GM18907 (cell line): ENCODE results near the gene MICB.
"Not testable (repeated sequence)": the region's sequence is repeated elsewhere in the genome, so short reads cannot be mapped to it uniquely, and the experiment has no call there.

ENCODE experiments used
- ATAC-seq: cut with Tn5 transposase; IDR thresholded peaks from one replicate; pipeline ENCODE4 v1.9.1; 2021; ENCODE audit warnings: mild to moderate bottlenecking, moderate library complexity; ENCODE audit not compliant: unreplicated experiment

The MICB gene

DNA sequence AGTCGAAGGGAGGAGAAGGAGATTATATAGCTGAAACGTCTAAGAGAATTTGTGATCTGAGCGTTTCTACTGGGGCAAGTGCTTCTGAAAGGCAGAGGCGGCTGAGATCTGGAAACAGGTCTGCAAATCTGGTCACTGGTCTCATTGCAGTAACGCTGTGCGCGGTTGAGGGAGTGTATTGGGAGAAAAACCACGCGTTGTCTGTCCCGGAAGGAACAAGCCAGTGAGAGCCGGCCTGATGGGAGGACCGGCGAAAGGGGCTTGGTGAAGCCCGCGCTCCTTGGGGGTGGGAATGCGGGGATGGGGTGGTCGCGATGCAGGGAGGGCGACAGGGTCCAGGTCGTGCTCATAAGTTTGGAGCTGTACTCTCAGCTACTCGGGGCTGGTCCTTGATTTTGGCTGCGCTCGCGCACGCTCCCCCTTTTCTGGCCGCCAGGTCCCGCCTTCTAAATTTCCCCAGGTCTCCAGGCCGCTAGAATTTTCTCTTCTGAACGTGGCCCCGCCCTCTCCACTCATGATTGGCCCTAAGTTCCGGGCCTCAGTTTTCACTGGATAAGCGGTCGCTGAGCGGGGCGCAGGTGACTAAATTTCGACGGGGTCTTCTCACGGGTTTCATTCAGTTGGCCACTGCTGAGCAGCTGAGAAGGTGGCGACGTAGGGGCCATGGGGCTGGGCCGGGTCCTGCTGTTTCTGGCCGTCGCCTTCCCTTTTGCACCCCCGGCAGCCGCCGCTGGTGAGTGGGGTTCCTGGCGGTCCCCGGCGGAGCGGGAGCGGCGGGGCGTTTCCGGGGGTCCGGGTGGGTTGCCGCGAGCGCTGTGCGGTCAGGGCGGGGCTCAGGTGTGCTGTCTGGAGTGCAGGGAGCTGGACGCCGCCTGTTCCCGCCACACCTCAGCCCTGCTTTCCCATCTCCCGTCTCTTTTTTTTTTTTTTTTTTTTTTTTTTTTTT is at the start of gene MICB:
MICB (plus strand) TSS at position 615 of the 946 bp plus-strand sequence; CDS start at position 664, 49 bp downstream.
- peak; percentile 51 for ATAC-seq

- no peak for ATAC-seq
Measured at GRCh38 chr6:31450751-31451150, 47.2 kb upstream of the MICB start.

- no peak for ATAC-seq
Measured at GRCh38 chr6:31452859-31453258, 45.1 kb upstream of the MICB start.

GRCh38 chr6:31453259-31453658 is 44.7 kb upstream of the MICB start:
- no peak for ATAC-seq

DNA sequence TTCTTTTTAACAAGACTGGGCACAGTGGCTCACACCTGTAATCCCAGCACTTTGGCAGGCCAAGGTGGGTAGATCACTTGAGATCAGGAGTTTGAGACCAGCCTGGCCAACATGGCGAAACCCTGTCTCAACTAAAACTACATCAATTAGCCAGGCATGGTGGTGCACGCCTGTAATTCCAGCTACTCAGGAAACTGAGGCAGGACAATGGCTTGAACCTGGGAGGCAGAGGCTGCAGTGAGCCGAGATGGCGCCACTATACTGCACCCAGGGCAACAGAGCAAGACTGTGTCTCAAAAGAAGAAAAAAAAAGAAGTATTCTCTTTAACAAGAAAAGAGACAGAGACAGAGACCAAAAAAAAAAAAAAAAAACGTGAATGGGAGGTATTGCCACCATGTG is 38.1 kb upstream of the MICB start:
- ATAC-seq = not testable (repeated sequence)

GRCh38 chr6:31460361-31461025 is 37.5 kb upstream of the MICB start:
- ATAC-seq = no peak

DNA sequence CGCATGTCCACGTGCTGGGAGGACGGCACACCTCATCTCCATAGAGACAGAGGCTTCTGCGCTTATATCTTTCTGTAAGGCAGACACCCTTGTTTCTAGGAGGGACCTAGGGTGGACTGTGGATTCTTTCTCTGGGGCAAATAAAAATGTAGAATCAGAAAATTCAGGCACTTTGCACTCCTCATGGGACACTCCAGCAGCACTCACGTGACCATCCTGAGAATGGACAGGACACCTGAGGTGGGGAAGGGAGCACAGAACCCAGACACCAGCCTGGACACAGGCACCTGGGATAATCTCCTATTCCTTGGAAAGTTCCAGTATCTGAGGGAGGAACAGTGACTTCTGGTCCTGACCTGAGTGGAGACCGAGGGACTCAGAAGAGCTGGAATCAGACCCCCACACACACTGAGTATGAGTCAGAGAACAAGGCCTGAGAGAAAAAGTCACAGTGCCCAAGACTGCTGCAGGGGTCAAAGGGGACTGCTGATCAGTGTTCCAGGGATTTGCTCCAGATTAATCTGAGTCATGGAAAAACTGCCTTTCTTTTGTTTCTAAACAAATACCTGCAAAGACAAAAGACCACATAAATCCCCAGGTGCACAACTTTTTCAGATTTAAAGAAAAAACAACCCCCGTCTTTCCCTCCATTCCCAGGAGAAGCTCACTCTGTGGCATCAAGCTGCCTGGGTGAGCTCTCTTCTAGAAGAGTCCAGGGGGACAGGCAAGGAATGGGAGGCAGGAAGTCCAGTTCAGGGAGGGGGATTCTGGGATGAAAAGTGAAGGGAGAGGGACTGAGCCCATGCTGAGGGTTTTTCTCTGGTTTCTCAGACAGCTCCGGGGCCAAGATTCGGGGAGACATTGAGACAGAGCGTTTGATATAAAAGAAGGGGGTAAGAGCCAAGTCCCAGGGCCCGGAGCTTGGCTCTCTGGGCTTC is 35.6 kb upstream of the MICB start:
- peak; percentile 20 for ATAC-seq

DNA sequence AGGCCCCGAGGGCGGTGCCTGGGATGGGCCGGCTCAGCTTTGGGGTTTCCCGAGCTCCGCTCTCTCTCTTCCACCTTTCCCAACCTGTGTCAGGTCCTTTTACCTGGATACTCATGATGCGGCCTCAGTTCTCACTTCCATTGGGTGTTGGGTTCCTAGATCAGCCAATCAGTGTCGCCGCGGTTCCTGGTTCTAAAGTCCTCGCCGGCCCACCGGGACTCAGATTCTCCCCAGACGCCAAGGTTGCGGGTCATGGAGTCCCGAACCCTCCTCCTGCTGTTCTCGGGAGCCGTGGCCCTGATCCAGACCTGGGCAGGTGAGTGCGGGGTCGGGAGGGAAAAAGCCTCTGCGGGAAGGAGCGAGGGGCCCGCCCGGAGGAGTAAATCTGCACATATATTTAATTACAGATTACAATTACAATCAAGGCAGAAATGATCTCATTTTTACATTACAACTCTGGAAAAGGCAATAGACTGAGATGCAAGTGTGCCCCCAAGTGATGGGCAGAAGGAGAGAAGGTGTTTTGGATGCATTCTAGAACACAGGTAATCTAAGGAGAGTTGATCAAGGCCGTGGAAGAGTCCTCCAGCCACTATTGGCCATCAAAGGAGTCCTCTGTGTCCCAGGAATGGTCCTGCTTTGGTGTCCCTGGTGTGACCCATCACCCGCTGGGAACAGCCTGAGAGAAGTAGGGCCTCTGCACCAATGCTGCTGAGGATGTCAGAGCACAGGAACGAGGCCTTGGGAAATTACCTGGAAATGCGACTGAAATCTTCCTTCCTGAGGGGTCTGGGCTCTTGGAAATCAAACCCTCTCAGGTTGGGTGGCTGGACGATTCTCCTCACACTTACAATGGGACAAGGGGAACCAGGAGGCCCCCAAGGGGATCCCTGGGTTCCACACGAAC is 34.7 kb upstream of the MICB start:
- peak; percentile 91 for ATAC-seq

- ATAC-seq = no peak
Measured at GRCh38 chr6:31464252-31465184, 33.4 kb upstream of the MICB start.

GRCh38 chr6:31465185-31465536 is 32.8 kb upstream of the MICB start:
- no peak for ATAC-seq

DNA sequence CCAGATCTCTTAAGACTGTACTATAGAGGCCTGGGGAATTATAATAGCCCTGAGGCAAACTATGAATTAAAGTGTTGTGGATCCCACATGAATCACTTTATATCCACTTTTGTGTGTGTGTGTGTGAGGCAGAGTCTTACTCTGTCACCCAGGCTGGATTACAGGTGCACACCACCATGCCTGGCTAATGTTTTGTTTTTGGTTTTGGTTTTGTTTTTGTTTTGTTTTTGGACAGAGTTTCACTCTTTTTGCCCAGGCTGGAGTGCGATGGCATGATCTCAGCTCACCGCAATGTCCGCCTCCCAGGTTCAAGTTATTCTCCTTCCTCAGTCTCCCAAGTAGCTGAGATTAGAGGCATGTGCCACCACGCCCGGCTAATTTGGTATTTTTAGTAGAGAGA is 32.2 kb upstream of the MICB start:
- ATAC-seq = no peak

GRCh38 chr6:31466466-31466865 is 31.5 kb upstream of the MICB start:
- no peak for ATAC-seq

- ATAC-seq = no peak
Measured at GRCh38 chr6:31467151-31467550, 30.8 kb upstream of the MICB start.

- ATAC-seq = no peak
Measured at GRCh38 chr6:31468311-31468710, 29.6 kb upstream of the MICB start.

DNA sequence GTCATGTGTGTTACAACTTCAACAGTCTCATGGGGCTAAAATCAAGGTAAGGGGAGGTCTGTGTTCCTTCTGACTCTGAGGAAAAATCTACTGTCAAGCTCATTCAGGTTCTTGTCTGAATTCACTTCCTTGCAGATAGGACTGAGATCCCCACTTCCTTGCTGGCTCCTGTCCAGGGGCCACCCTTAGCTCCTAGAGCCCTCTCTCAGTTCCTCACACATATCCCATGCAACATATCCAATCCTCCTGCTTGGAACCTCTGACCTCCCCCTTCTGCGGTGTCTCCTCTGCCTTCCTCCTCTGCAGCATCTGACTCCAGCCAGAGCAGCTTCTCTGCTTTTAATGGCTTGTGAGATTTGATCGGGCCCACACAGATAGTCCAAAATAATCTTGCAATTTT is 27.1 kb upstream of the MICB start:
- no peak for ATAC-seq

DNA sequence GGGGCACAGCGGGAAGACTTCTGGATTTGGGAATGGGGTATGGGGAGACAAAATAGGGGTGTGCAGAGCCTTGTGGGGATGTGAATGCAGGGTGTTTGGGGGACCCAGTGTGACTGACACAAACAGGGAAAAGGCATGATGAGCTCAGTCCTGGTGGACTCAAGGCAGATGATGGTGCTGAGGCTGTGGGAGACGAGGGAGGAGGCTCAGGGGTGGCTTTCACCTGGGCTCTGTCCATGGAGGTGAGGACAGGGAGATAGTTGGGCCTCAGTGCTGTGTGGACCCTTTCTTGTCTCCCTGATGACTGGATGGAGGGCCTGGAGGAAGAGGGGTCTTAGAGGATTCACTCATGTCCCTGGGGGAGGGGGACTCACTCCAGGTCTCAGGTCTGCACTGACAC is 26.2 kb upstream of the MICB start:
- ATAC-seq = no peak

DNA sequence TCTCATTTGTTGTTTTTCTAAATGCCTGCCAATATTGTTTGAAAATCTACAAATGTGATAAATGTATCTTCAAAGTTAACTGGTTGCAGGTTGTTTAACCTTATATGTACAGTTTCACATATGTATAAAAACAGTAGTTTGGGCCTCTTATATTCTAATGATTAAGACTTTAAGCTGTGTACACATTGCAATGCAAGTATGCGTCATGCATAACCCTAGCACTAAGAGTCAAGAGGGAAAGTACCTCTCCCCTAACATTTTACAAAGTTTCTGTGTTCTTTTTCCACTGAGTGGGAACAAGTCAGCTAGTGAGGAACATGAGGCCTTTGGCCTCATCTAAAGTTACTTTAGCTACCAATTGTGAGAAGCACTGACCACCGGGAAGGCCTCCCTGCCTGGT is 25.7 kb upstream of the MICB start:
- no peak for ATAC-seq

GRCh38 chr6:31473244-31473643 is 24.7 kb upstream of the MICB start:
- no peak for ATAC-seq
